ENCODE results near the gene TNIP1. TPM values are rescaled to one million over a fixed set of nuclear protein-coding genes. Genes with fewer than 3 reads are reported as not detected.

Gene TNIP1
- total RNA-seq, 6 donors from 2014 or later = 109 to 166 (median 130) TPM

- Histone ChIP-seq H3K27ac (peak overlapping the region; percentile 88 to 98 (median 96)), H3K27me3 (no peaks in the 10 kb centered on the region), H3K9me3 (no peaks in the 10 kb centered on the region), H3K4me1 (peaks cover 60 to 76% (median 71%) of the 10 kb centered on the region in 4 donors), H3K4me3 (no peak overlapping the region), H3K36me3 (peaks cover 35 to 97% (median 61%) of the 10 kb centered on the region in 4 donors)
- WGBS, 2 donors = 88 to 91% methylated on average over 9 to 11 of the region's 11 CpGs
- no peak for ATAC-seq (ENCODE audit: low FRiP score in 2 of 2)
- DNase-seq = peak in 1 of 2 donors; percentile 25
- TF ChIP-seq CTCF (IDR thresholded peaks at IDR 0.05) (no peak), POLR2AphosphoS5 (IDR thresholded peaks at IDR 0.05) (peak; percentile 25 to 76)
Measured at GRCh38 chr5:151027961-151028479, 52.8 kb downstream of the TNIP1 start.

GRCh38 chr5:151026679-151027078 lies 54.2 kb downstream of the TNIP1 start:
- Histone ChIP-seq H3K9me3 (no peaks in the 10 kb centered on the region), H3K27ac (peak overlapping the region; percentile 88 to 98 (median 96)), H3K27me3 (no peaks in the 10 kb centered on the region), H3K4me1 (peaks cover 64 to 89% (median 70%) of the 10 kb centered on the region in 4 donors), H3K36me3 (peaks cover 31 to 93% (median 52%) of the 10 kb centered on the region in 4 donors), H3K4me3 (peak overlapping the region in 2 of 4 donors; percentile 69 to 88)
- TF ChIP-seq CTCF (IDR thresholded peaks at IDR 0.05) (no peak), POLR2A (IDR thresholded peaks at IDR 0.05) (no peak), EP300 (IDR thresholded peaks at IDR 0.05) (peak in 2 of 4 donors; percentile 60 to 72), POLR2AphosphoS5 (IDR thresholded peaks at IDR 0.05) (peak; percentile 8 to 35)
- ATAC-seq (ENCODE audit: low FRiP score in 2 of 2) = peak in 1 of 2 donors; percentile 48
- peak in 1 of 2 donors; percentile 39 for DNase-seq
- WGBS, 2 donors = 52 to 71% methylated on average over 5 to 7 of the region's 7 CpGs

GRCh38 chr5:151026088-151026487 lies 54.7 kb downstream of the TNIP1 start:
- Histone ChIP-seq H3K27me3 (no peaks in the 10 kb centered on the region), H3K36me3 (peaks cover 30 to 87% (median 48%) of the 10 kb centered on the region in 4 donors), H3K9me3 (no peaks in the 10 kb centered on the region), H3K27ac (peak overlapping the region; percentile 88 to 98 (median 96)), H3K4me1 (peaks cover 61 to 93% (median 65%) of the 10 kb centered on the region in 4 donors), H3K4me3 (peak overlapping the region in 2 of 4 donors; percentile 69 to 88)
- ATAC-seq (ENCODE audit: low FRiP score in 2 of 2) = no peak
- no peak for TF ChIP-seq CTCF (IDR thresholded peaks at IDR 0.05)
- peak; percentile 41 to 47 for TF ChIP-seq POLR2AphosphoS5 (IDR thresholded peaks at IDR 0.05)
- TF ChIP-seq POLR2A (IDR thresholded peaks at IDR 0.05) = no peak
- no peak for TF ChIP-seq EP300 (IDR thresholded peaks at IDR 0.05)
- WGBS, 2 donors = 69 to 82% methylated on average over 9 of the region's 9 CpGs
- no peak for DNase-seq

- ATAC-seq (ENCODE audit: low FRiP score in 2 of 2) = no peak
- peak overlapping the region in 3 of 4 donors; percentile 15 to 88 (median 69) for H3K4me3 ChIP-seq
- 86 to 90% methylated on average over 7 of the region's 7 CpGs for WGBS, 2 donors
Measured at GRCh38 chr5:151025250-151025606, 55.6 kb downstream of the TNIP1 start.

More at GRCh38 chr5:151025250-151025606, 55.6 kb downstream of the TNIP1 start:
- H3K4me1 ChIP-seq = peaks cover 54 to 90% (median 62%) of the 10 kb centered on the region in 4 donors
- no peaks in the 10 kb centered on the region for H3K9me3 ChIP-seq
- peak in 1 of 2 donors; percentile 12 for DNase-seq
- H3K27ac ChIP-seq = peak overlapping the region; percentile 88 to 98 (median 96)
- no peak for TF ChIP-seq CTCF (IDR thresholded peaks at IDR 0.05)
- peak in 1 of 2 donors; percentile 58 for TF ChIP-seq POLR2AphosphoS5 (IDR thresholded peaks at IDR 0.05)
- no peaks in the 10 kb centered on the region for H3K27me3 ChIP-seq
- H3K36me3 ChIP-seq = peaks cover 30 to 79% (median 46%) of the 10 kb centered on the region in 4 donors
